HG03039 (cell line): Measurements from ENCODE around the gene KLHL1.

ENCODE experiments used
- ATAC-seq: cut with Tn5 transposase; IDR thresholded peaks from one replicate; pipeline ENCODE4 v1.9.1; 2021; ENCODE audit warnings: mild to moderate bottlenecking, moderate library complexity; ENCODE audit not compliant: unreplicated experiment

The KLHL1 gene

GRCh38 chr13:69882451-69882850, 225.8 kb downstream of the KLHL1 start:
- ATAC-seq: no peak

GRCh38 chr13:69879936-69880335, 228.3 kb downstream of the KLHL1 start:
- no peak for ATAC-seq

GRCh38 chr13:69872321-69873047, 235.8 kb downstream of the KLHL1 start:
- ATAC-seq: no peak

- no peak for ATAC-seq
These were observed 241.7 kb downstream of the KLHL1 start for GRCh38 chr13:69866555-69866954.

GRCh38 chr13:69857183-69857821, 250.9 kb downstream of the KLHL1 start:
- peak; percentile 93 for ATAC-seq

- no peak for ATAC-seq
These were observed 251.9 kb downstream of the KLHL1 start for GRCh38 chr13:69856331-69856730.

GRCh38 chr13:69828527-69828926, 279.7 kb downstream of the KLHL1 start:
- ATAC-seq: no peak

- ATAC-seq: no peak
These were observed 288.1 kb downstream of the KLHL1 start for GRCh38 chr13:69820180-69820579.

GRCh38 chr13:69817333-69817869, 290.9 kb downstream of the KLHL1 start:
- no peak for ATAC-seq

GRCh38 chr13:69809152-69809551, 299.1 kb downstream of the KLHL1 start:
- ATAC-seq: no peak

GRCh38 chr13:69796256-69796655, 312.0 kb downstream of the KLHL1 start:
- no peak for ATAC-seq

- no peak for ATAC-seq
These were observed 314.3 kb downstream of the KLHL1 start for GRCh38 chr13:69793783-69794453.

GRCh38 chr13:69776937-69777336, 331.3 kb downstream of the KLHL1 start:
- ATAC-seq: no peak

GRCh38 chr13:69769608-69770007, 338.6 kb downstream of the KLHL1 start:
- no peak for ATAC-seq

GRCh38 chr13:69761581-69761980, 346.7 kb downstream of the KLHL1 start:
- no peak for ATAC-seq

- no peak for ATAC-seq
These were observed 353.2 kb downstream of the KLHL1 start for GRCh38 chr13:69755101-69755500.

GRCh38 chr13:69751259-69751658, 357.0 kb downstream of the KLHL1 start:
- no peak for ATAC-seq

- ATAC-seq: no peak
These were observed 370.9 kb downstream of the KLHL1 start for GRCh38 chr13:69737129-69737935.

GRCh38 chr13:69721631-69722030, 386.6 kb downstream of the KLHL1 start:
- ATAC-seq: no peak

- ATAC-seq: no peak
These were observed 387.8 kb downstream of the KLHL1 start for GRCh38 chr13:69720278-69720983.
